IMR-90 (cell line): ENCODE data around the gene UFSP1. TPM values are rescaled to one million over a fixed set of nuclear protein-coding genes. Genes with fewer than 3 reads are reported as not detected.

Experiments used
- ATAC-seq: fragments of 200-7000 bp; cut with Tn5 transposase; 2 replicates; pipeline ENCODE4 v1.9.1; 2020; ENCODE audit warnings: low read depth, mild to moderate bottlenecking, moderate library complexity
- BruUV-seq: library from RNA; stranded (reverse); fragments of 400-500 nt; replicated peaks from 2 replicates; lab custom pipeline; 2021; lab: Mats Ljungman, UMichigan
- CTCF ChIA-PET: fragments of 300-600 bp; formaldehyde crosslinking; extraction: SDS; loops from one replicate; lab custom pipeline; 2021; ENCODE audit warnings: antibody characterized with exemption; lab: Yijun Ruan, JAX
- POLR2A ChIA-PET: fragments of 300-600 bp; sonication (Branson Sonifier 250); formaldehyde crosslinking; loops from one replicate; lab custom pipeline; 2022; ENCODE audit warnings: antibody characterized with exemption; ENCODE audit not compliant: unreplicated experiment; lab: Charles Lee
- DNase-seq: peaks from one replicate; pipeline ENCODE4 v3.0.0; 2013
- H2AFZ ChIP-seq: replicated peaks from 2 replicates; pipeline ENCODE3; 2013; ENCODE audit warnings: low read length, mild to moderate bottlenecking; ENCODE audit not compliant: poor library complexity
- H2AK5ac ChIP-seq: 2 replicates; pipeline ENCODE4 v1.6.1; 2013; ENCODE audit warnings: low read depth, low read length, inconsistent platforms
- H2AK9ac ChIP-seq: replicated peaks from 2 replicates; pipeline ENCODE3; 2013; ENCODE audit warnings: mild to moderate bottlenecking, low read depth, low read length, moderate library complexity; ENCODE audit not compliant: poor library complexity
- H2BK120ac ChIP-seq: 2 replicates; pipeline ENCODE4 v1.6.1; 2013; ENCODE audit warnings: low read depth, low read length, inconsistent platforms
- H2BK15ac ChIP-seq: 3 replicates; pipeline ENCODE4 v1.6.1; 2013; ENCODE audit warnings: low read depth, low read length, inconsistent platforms
- H2BK20ac ChIP-seq: 2 replicates; pipeline ENCODE4 v1.6.1; 2013; ENCODE audit warnings: low read depth, mild to moderate bottlenecking, inconsistent platforms, low read length, moderate library complexity
- H2BK5ac ChIP-seq: 2 replicates; pipeline ENCODE4 v1.6.1; 2013; ENCODE audit warnings: mild to moderate bottlenecking, low read depth, low read length, inconsistent platforms; ENCODE audit not compliant: poor library complexity, severe bottlenecking
- H3K14ac ChIP-seq: replicated peaks from 2 replicates; pipeline ENCODE4 v1.6.1; 2013; ENCODE audit warnings: low read depth, low read length, inconsistent platforms
- H3K18ac ChIP-seq: 2 replicates; pipeline ENCODE4 v1.6.1; 2013; ENCODE audit warnings: low read depth, low read length, control low read depth
- H3K23ac ChIP-seq: 2 replicates; pipeline ENCODE4 v1.6.1; 2013; ENCODE audit warnings: low read depth, low read length, inconsistent platforms
- H3K27ac ChIP-seq: 2 replicates; pipeline ENCODE4 v1.5.1; 2013; ENCODE audit warnings: mild to moderate bottlenecking, control low read depth, low read length; ENCODE audit not compliant: insufficient read depth
- H3K27me3 ChIP-seq: 2 replicates; pipeline ENCODE4 v1.6.1; 2013; ENCODE audit warnings: low read length; ENCODE audit not compliant: control insufficient read depth, insufficient read depth
- H3K36me3 ChIP-seq: 2 replicates; pipeline ENCODE4 v1.6.1; 2013; ENCODE audit warnings: low read length, mixed read lengths; ENCODE audit not compliant: control insufficient read depth, insufficient read depth
- H3K4ac ChIP-seq: 2 replicates; pipeline ENCODE4 v1.6.1; 2013; ENCODE audit warnings: low read depth, low read length, inconsistent platforms
- H3K4me1 ChIP-seq: 2 replicates; pipeline ENCODE4 v1.6.1; 2013; ENCODE audit warnings: low read length, mixed read lengths; ENCODE audit not compliant: control insufficient read depth, insufficient read depth
- H3K4me2 ChIP-seq: 2 replicates; pipeline ENCODE4 v1.6.1; 2013; ENCODE audit warnings: low read depth, mild to moderate bottlenecking, control low read depth, low read length, moderate library complexity
- H3K4me3 ChIP-seq: 2 replicates; pipeline ENCODE4 v1.5.1; 2013; ENCODE audit warnings: low read depth, mild to moderate bottlenecking, control low read depth, low read length, moderate library complexity; ENCODE audit not compliant: insufficient read depth
- H3K56ac ChIP-seq: 2 replicates; pipeline ENCODE4 v1.6.1; 2013; ENCODE audit warnings: low read length, inconsistent platforms; ENCODE audit not compliant: insufficient read depth; ENCODE audit errors: extremely low read depth
- H3K79me1 ChIP-seq, 2 experiments: 2 replicates each; pipeline ENCODE4 v1.6.1; 2013; ENCODE audit warnings: low read length in 2 of 2, inconsistent platforms in 1 of 2, low read depth in 1 of 2
- H3K9ac ChIP-seq: 2 replicates; pipeline ENCODE4 v1.6.1; 2013; ENCODE audit warnings: low read depth, low read length, control low read depth
- H3K9me1 ChIP-seq: 2 replicates; pipeline ENCODE4 v1.6.1; 2013; ENCODE audit warnings: low read length, inconsistent platforms; ENCODE audit not compliant: insufficient read depth
- H3K9me3 ChIP-seq: 2 replicates; pipeline ENCODE4 v1.6.1; 2013; ENCODE audit warnings: low read length; ENCODE audit not compliant: control insufficient read depth, insufficient read depth
- H4K20me1 ChIP-seq: 2 replicates; pipeline ENCODE4 v1.6.1; 2013; ENCODE audit warnings: low read length, inconsistent platforms; ENCODE audit not compliant: insufficient read depth
- H4K5ac ChIP-seq: 2 replicates; pipeline ENCODE4 v1.6.1; 2013; ENCODE audit warnings: mild to moderate bottlenecking, low read depth, low read length, control low read depth
- H4K8ac ChIP-seq, 2 experiments: 2 replicates each; pipeline ENCODE4 v1.6.1; 2013; ENCODE audit warnings: low read depth in 2 of 2, low read length in 2 of 2, control low read depth in 1 of 2, inconsistent platforms in 1 of 2
- H4K91ac ChIP-seq: 2 replicates; pipeline ENCODE4 v1.6.1; 2013; ENCODE audit warnings: low read depth, low read length, inconsistent platforms; ENCODE audit not compliant: insufficient read depth
- RFX5 ChIP-seq: IDR thresholded peaks from 2 replicates; pipeline ENCODE4 v1.8.0; 2012; ENCODE audit warnings: low read depth, mild to moderate bottlenecking, low read length, moderate library complexity
- WGBS, 2 experiments: methylation state at CpG; one replicate each; pipeline versions ENCODE4 v1.1.5 to v1.1.7; 2013; ENCODE audit warnings: missing lambda C conversion rate in 2 of 2; ENCODE audit not compliant: insufficient read length in 1 of 2; ENCODE audit errors: extremely low coverage in 2 of 2; 5-methylcytosine and 5-hydroxymethylcytosine counted together
- dilution Hi-C: fragments of 300-500 bp; cut with HindIII; formaldehyde crosslinking; loops from one replicate; pipeline ENCODE4 v1.14.3; 2018; ENCODE audit warnings: low sequenced_read_pairs; ENCODE audit not compliant: unreplicated experiment
- in situ Hi-C: fragments of 300-500 bp; cut with MboI; formaldehyde crosslinking; loops from 3 replicates; pipeline ENCODE4 v1.14.3; 2019; ENCODE audit warnings: low sequenced_read_pairs, inconsistent platforms, mixed read lengths
- intact Hi-C: fragments of 100-400 bp; cut with micrococcal nuclease; formaldehyde crosslinking; loops from 2 replicates; pipeline ENCODE4 v1.10.0; 2022
- polyA plus RNA-seq, 3 experiments: library from polyadenylated mRNA; depleted of rRNA; stranded (reverse); fragments of >200 nt; gene quantifications; 2 replicates each; pipeline ENCODE4 v1.2.3, GENCODE V29; 2012; ENCODE audit warnings: low replicate concordance in 1 of 3
- total RNA-seq: library from RNA; depleted of rRNA; stranded (reverse); fragments of >200 nt; gene quantifications from 2 replicates; pipeline ENCODE4 v1.2.3, GENCODE V29; 2012

Gene UFSP1
- total and polyA plus RNA-seq, 2 of the 4 experiments (the other 2 are of a cell fraction), result 0.36 to 1.0 TPM

DNA sequence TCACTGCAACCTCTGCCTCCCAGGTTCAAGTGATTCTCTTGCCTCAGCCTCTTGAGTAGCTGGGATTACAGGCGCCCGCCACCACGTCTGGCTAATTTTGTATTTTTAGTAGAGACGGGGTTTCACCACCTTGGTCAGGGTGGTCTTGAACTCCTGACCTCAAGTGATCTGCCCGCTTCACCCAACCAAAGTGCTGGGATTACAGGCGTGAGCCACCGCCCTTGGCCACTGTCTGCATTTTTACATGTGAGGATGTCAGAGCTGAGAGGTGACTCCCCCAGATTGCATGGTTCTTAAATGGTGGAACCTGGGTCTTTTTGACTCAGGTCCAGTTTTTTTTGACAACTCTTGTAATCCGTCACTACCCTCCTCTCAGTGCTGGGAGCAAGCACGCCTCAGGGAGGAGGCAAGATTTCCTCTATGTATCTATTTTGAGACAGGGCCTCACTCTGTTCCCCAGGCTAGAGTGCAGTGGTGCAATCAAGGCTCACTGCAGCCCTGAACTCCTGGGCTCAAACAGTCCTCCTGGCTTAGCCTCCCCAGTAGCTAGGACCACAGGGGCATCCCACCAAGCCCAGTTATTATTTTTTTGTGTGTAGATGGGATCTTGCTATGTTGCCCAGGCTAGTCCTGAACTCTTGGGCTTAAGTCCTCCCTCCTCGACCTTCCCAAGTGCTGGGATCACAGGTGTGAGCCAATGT is 15.8 kb downstream of the UFSP1 start:
- no TSS peak for BruUV-seq
- dilution Hi-C loops (no loop called here), intact Hi-C loops (no loop called here), in situ Hi-C loops (loop anchor here (25.0 kb wide), 2 partner anchors 286 to 411 kb away; partner anchors contain the start of genes FBXO24, LRCH4 and SPACDR)
- H3K9me1 ChIP-seq, result peaks cover 5% of the 10 kb centered on the region; the same call in 1 of the 2 replicates
- no peak overlapping the region for H2BK15ac ChIP-seq
- H3K56ac ChIP-seq, result no peak overlapping the region
- DNase-seq (no peak), ATAC-seq (no peak)
- 100% methylated on average over 1 of the region's 10 CpGs; no CpG with 5 or more reads in 1 of the 2 experiments for WGBS, 2 experiments
- H3K18ac ChIP-seq, result no peak overlapping the region
- peaks cover 11% of the 10 kb centered on the region for H3K4me1 ChIP-seq
- H3K9me3 ChIP-seq, result no peaks in the 10 kb centered on the region
- peak overlapping the region; percentile 95 for H2AK9ac ChIP-seq
- H3K9ac ChIP-seq, result no peak overlapping the region
- peaks cover 44% of the 10 kb centered on the region for H3K36me3 ChIP-seq
- peak overlapping the region; percentile 97 for H4K5ac ChIP-seq
- peak overlapping the region; percentile 93 for H3K4ac ChIP-seq
- no peak overlapping the region for H3K4me3 ChIP-seq
- peak overlapping the region; percentile 87; the same call in 1 of the 2 replicates for H3K4me2 ChIP-seq
- peaks cover 11 to 48% of the 10 kb centered on the region in 2 experiments for H3K79me1 ChIP-seq
- POLR2A ChIA-PET, result no interaction called here
- TF ChIP-seq RFX5, result no peak
- no peak overlapping the region for H2AFZ ChIP-seq
- CTCF ChIA-PET, result no interaction called here
- peak overlapping the region; percentile 99 for H3K27ac ChIP-seq
- H2AK5ac ChIP-seq, result peak overlapping the region; percentile 99
- no peak overlapping the region for H4K91ac ChIP-seq
- H4K20me1 ChIP-seq, result peaks cover 31% of the 10 kb centered on the region
- no peaks in the 10 kb centered on the region for H3K27me3 ChIP-seq
- H3K14ac ChIP-seq, result no peak overlapping the region
- peak overlapping the region; percentile 96 for H2BK5ac ChIP-seq
- peak overlapping the region; percentile 97 to 99 for H4K8ac ChIP-seq
- H2BK120ac ChIP-seq, result no peak overlapping the region
- peak overlapping the region; percentile 9; the same call in 1 of the 2 replicates for H3K23ac ChIP-seq
- H2BK20ac ChIP-seq, result no peak overlapping the region
